AG04450 (cell line): Measurements from ENCODE around the gene STPG2. TPM values are rescaled to one million over a fixed set of nuclear protein-coding genes. Genes with fewer than 3 reads are reported as not detected.

Experiments
- CTCF ChIA-PET: fragments of 300-600, 350-600 bp; formaldehyde crosslinking; extraction: SDS; loops from one replicate; lab custom pipeline; 2022; ENCODE audit warnings: antibody characterized with exemption, inconsistent platforms; lab: Charles Lee
- POLR2A ChIA-PET: fragments of 350-600 bp; formaldehyde crosslinking; extraction: SDS; loops from one replicate; lab custom pipeline; 2021; ENCODE audit warnings: antibody characterized with exemption, inconsistent platforms; lab: Yijun Ruan, JAX
- DNase-seq: peaks from one replicate; pipeline ENCODE4 v3.0.0-alpha.2; 2011; ENCODE audit warnings: low read depth, low spot score
- H3K27ac ChIP-seq: one replicate; pipeline ENCODE4 v1.5.1; 2012; ENCODE audit warnings: low read depth, low read length, control low read depth
- H3K27me3 ChIP-seq: one replicate; pipeline ENCODE4 v1.6.0; 2012; ENCODE audit warnings: low read length; ENCODE audit not compliant: control insufficient read depth, insufficient read depth
- H3K4me3 ChIP-seq: 2 replicates; pipeline ENCODE4 v1.5.1; 2011; ENCODE audit warnings: mild to moderate bottlenecking, low read depth, low read length, control low read depth
- H3K9me3 ChIP-seq: 2 replicates; pipeline ENCODE4 v1.5.1; 2012; ENCODE audit warnings: low read length; ENCODE audit not compliant: control insufficient read depth, insufficient read depth
- CTCF ChIP-seq: IDR thresholded peaks from 2 replicates; pipeline ENCODE4 v1.5.1; 2011; ENCODE audit warnings: low read depth, low read length, control low read depth, inconsistent platforms
- polyA plus RNA-seq: library from polyadenylated mRNA; depleted of rRNA; stranded (reverse); fragments of >200 nt; gene quantifications from 2 replicates; pipeline ENCODE4 v1.2.3, GENCODE V29; 2011

Gene STPG2
- polyA plus RNA-seq, 1 experiment, result not detected

- CTCF ChIA-PET, result no interaction called here
- TF ChIP-seq CTCF, result no peak
Measured at GRCh38 chr4:98170035-98170434, 26.8 kb upstream of the STPG2 start.

GRCh38 chr4:98166731-98167041 lies 23.4 kb upstream of the STPG2 start:
- POLR2A ChIA-PET, result no interaction called here

More at GRCh38 chr4:98170035-98170434, 26.8 kb upstream of the STPG2 start:
- no peak for DNase-seq
- H3K4me3 ChIP-seq, result no peak overlapping the region
- POLR2A ChIA-PET, result interaction anchor here (0.5 kb wide), 1 partner anchor 13 kb away, joined by 3 read pairs; no protein-coding TSS in a partner anchor
- H3K9me3 ChIP-seq, result no peaks in the 10 kb centered on the region
- no peaks in the 10 kb centered on the region for H3K27me3 ChIP-seq
- H3K27ac ChIP-seq, result no peak overlapping the region

GRCh38 chr4:98166025-98166730 lies 22.9 kb upstream of the STPG2 start:
- no peaks in the 10 kb centered on the region for H3K27me3 ChIP-seq
- CTCF ChIA-PET, result no interaction called here
- DNase-seq, result no peak

More at GRCh38 chr4:98166731-98167041, 23.4 kb upstream of the STPG2 start:
- Histone ChIP-seq H3K27me3 (no peaks in the 10 kb centered on the region), H3K4me3 (no peak overlapping the region), H3K27ac (no peak overlapping the region), H3K9me3 (no peaks in the 10 kb centered on the region)
- CTCF ChIA-PET, result interaction anchor here (1.1 kb wide), 1 partner anchor 24 kb away, joined by 3 read pairs; the partner anchor contains the start of gene STPG2
- TF ChIP-seq CTCF, result no peak
- no peak for DNase-seq

GRCh38 chr4:98162696-98163095 lies 19.4 kb upstream of the STPG2 start:
- H3K4me3 ChIP-seq, result no peak overlapping the region
- no peaks in the 10 kb centered on the region for H3K9me3 ChIP-seq
- CTCF ChIA-PET, result no interaction called here
- DNase-seq, result no peak
- H3K27ac ChIP-seq, result no peak overlapping the region
- POLR2A ChIA-PET, result no interaction called here
- no peak for TF ChIP-seq CTCF
- H3K27me3 ChIP-seq, result peaks cover 4% of the 10 kb centered on the region

More at GRCh38 chr4:98166025-98166730, 22.9 kb upstream of the STPG2 start:
- POLR2A ChIA-PET, result no interaction called here
- H3K9me3 ChIP-seq, result no peaks in the 10 kb centered on the region
- no peak for TF ChIP-seq CTCF
- no peak overlapping the region for H3K27ac ChIP-seq
- no peak overlapping the region for H3K4me3 ChIP-seq

- no peak overlapping the region for H3K27ac ChIP-seq
- ChIA-PET POLR2A (no interaction called here), CTCF (interaction anchor here (1.3 to 1.7 kb wide), 2 partner anchors 905 to 1313 kb away, joined by 3 to 8 read pairs; no protein-coding TSS in a partner anchor)
- no peaks in the 10 kb centered on the region for H3K9me3 ChIP-seq
- TF ChIP-seq CTCF, result no peak
- H3K4me3 ChIP-seq, result no peak overlapping the region
- H3K27me3 ChIP-seq, result no peaks in the 10 kb centered on the region
- DNase-seq, result no peak
Measured at GRCh38 chr4:98151145-98151924, 8.1 kb upstream of the STPG2 start.
